CD4-positive, alpha-beta T cell treated with Interleukin-12 subunit alpha and Interleukin-12 subunit beta, for 1 hour (primary cell): ENCODE data around the gene SV2C.

Source experiments
- DNase-seq: peaks from one replicate; pipeline ENCODE4 v3.0.0-alpha.2; 2020

The SV2C gene

GRCh38 chr5:76166886-76167576 lies 83.8 kb downstream of the SV2C start:
- no peak for DNase-seq

- DNase-seq = no peak
These were observed 86.1 kb downstream of the SV2C start for GRCh38 chr5:76169146-76169905.

GRCh38 chr5:76174101-76174500 lies 90.9 kb downstream of the SV2C start:
- no peak for DNase-seq

- DNase-seq = peak; percentile 62
These were observed 92.0 kb downstream of the SV2C start for GRCh38 chr5:76175051-76175666.

- no peak for DNase-seq
These were observed 92.7 kb downstream of the SV2C start for GRCh38 chr5:76175821-76176403.

GRCh38 chr5:76177978-76178377 lies 94.8 kb downstream of the SV2C start:
- no peak for DNase-seq

GRCh38 chr5:76178913-76179312 lies 95.7 kb downstream of the SV2C start:
- DNase-seq = no peak

- no peak for DNase-seq
These were observed 97.9 kb downstream of the SV2C start for GRCh38 chr5:76180814-76181805.

GRCh38 chr5:76187386-76187785 lies 104.2 kb downstream of the SV2C start:
- DNase-seq = no peak

GRCh38 chr5:76190356-76190755 lies 107.2 kb downstream of the SV2C start:
- DNase-seq = no peak

- DNase-seq = no peak
These were observed 109.7 kb downstream of the SV2C start for GRCh38 chr5:76192837-76193236.

- no peak for DNase-seq
These were observed 110.5 kb downstream of the SV2C start for GRCh38 chr5:76193635-76194034.

- no peak for DNase-seq
These were observed 111.2 kb downstream of the SV2C start for GRCh38 chr5:76194340-76194739.

GRCh38 chr5:76196457-76196856 lies 113.3 kb downstream of the SV2C start:
- DNase-seq = no peak

- DNase-seq = no peak
These were observed 113.8 kb downstream of the SV2C start for GRCh38 chr5:76196886-76197489.

GRCh38 chr5:76197726-76198125 lies 114.5 kb downstream of the SV2C start:
- DNase-seq = no peak

GRCh38 chr5:76199336-76200318 lies 116.4 kb downstream of the SV2C start:
- no peak for DNase-seq

- DNase-seq = no peak
These were observed 119.0 kb downstream of the SV2C start for GRCh38 chr5:76202182-76202581.

- no peak for DNase-seq
These were observed 121.0 kb downstream of the SV2C start for GRCh38 chr5:76204191-76204590.

- no peak for DNase-seq
These were observed 121.5 kb downstream of the SV2C start for GRCh38 chr5:76204713-76205112.

GRCh38 chr5:76207120-76207519 lies 123.9 kb downstream of the SV2C start:
- no peak for DNase-seq
